ENCODE data around the gene GOLIM4. TPM values are rescaled to one million over a fixed set of nuclear protein-coding genes. Genes with fewer than 3 reads are reported as not detected.
A peak's percentile ranks its signal among the peaks of the same experiment; 100 is the strongest.

The GOLIM4 gene
- total and polyA plus RNA-seq, 11 donors = 31.5 to 106 (median 65.5) TPM

GRCh38 chr3:168081171-168081771, 14.5 kb downstream of the GOLIM4 start:
- DNase-seq = no peak
- peaks cover 0 to 57% (median 17%) of the 10 kb centered on the region in 12 donors for H3K4me1 ChIP-seq
- H3K27me3 ChIP-seq = no peaks in the 10 kb centered on the region
- WGBS, 4 donors = 60 to 72% (median 68%) methylated on average over 2 of the region's 2 CpGs
- H3K36me3 ChIP-seq = no peaks in the 10 kb centered on the region
- H3K27ac ChIP-seq = peak overlapping the region in 3 of 12 donors; percentile 29 to 37 (median 30)
- TF ChIP-seq POLR2A (IDR thresholded peaks at IDR 0.05) (no peak), CTCF (IDR thresholded peaks at IDR 0.05) (no peak)
- no peak overlapping the region for H3K4me3 ChIP-seq
- peak in 3 of 4 donors; percentile 45 to 51 (median 50) for ATAC-seq
- intact Hi-C loops (cut with DNase I) = no loop called here
- peaks cover 0 to 5% (median 0%) of the 10 kb centered on the region in 12 donors for H3K9me3 ChIP-seq

- no peaks in the 10 kb centered on the region for H3K36me3 ChIP-seq
- peaks cover 0 to 52% (median 16%) of the 10 kb centered on the region in 12 donors for H3K4me1 ChIP-seq
- peak overlapping the region in 3 of 12 donors; percentile 30 to 37 (median 33) for H3K27ac ChIP-seq
- DNase-seq (no peak), ATAC-seq (peak in 3 of 4 donors; percentile 8 to 25 (median 24))
- TF ChIP-seq CTCF (IDR thresholded peaks at IDR 0.05) (no peak), POLR2A (IDR thresholded peaks at IDR 0.05) (no peak)
- intact Hi-C loops (cut with DNase I) = no loop called here
- peaks cover 0 to 5% (median 0%) of the 10 kb centered on the region in 12 donors for H3K9me3 ChIP-seq
- WGBS, 4 donors = 73 to 80% (median 75%) methylated on average over 5 of the region's 5 CpGs
- no peak overlapping the region for H3K4me3 ChIP-seq
- H3K27me3 ChIP-seq = no peaks in the 10 kb centered on the region
Observed at GRCh38 chr3:168080499-168081170, 15.1 kb downstream of the GOLIM4 start.

- no peak overlapping the region for H3K4me3 ChIP-seq
- H3K9me3 ChIP-seq = no peaks in the 10 kb centered on the region
- H3K27me3 ChIP-seq = no peaks in the 10 kb centered on the region
- peaks cover 0 to 52% (median 16%) of the 10 kb centered on the region in 12 donors for H3K4me1 ChIP-seq
- no peak for TF ChIP-seq CTCF (IDR thresholded peaks at IDR 0.05)
- no peak for TF ChIP-seq POLR2A (IDR thresholded peaks at IDR 0.05)
- no peaks in the 10 kb centered on the region for H3K36me3 ChIP-seq
- intact Hi-C loops (cut with DNase I) = no loop called here
- DNase-seq (no peak), ATAC-seq (no peak)
- WGBS, 4 donors = 51 to 59% (median 57%) methylated on average over 3 of the region's 3 CpGs
- H3K27ac ChIP-seq = peak overlapping the region in 1 of 12 donors; percentile 33
Observed at GRCh38 chr3:168080022-168080421, 15.7 kb downstream of the GOLIM4 start.

- WGBS, 4 donors = 61 to 68% (median 64%) methylated on average over 2 of the region's 2 CpGs
- Histone ChIP-seq H3K36me3 (no peaks in the 10 kb centered on the region), H3K4me3 (no peak overlapping the region), H3K27me3 (no peaks in the 10 kb centered on the region), H3K27ac (no peak overlapping the region), H3K9me3 (no peaks in the 10 kb centered on the region), H3K4me1 (peaks cover 0 to 64% (median 35%) of the 10 kb centered on the region in 12 donors)
- ATAC-seq = no peak
- intact Hi-C loops (cut with DNase I) = no loop called here
- DNase-seq = no peak
- TF ChIP-seq POLR2A (IDR thresholded peaks at IDR 0.05) (no peak), CTCF (IDR thresholded peaks at IDR 0.05) (no peak)
Observed at GRCh38 chr3:168077091-168077490, 18.6 kb downstream of the GOLIM4 start.
